GM12878 (cell line): ENCODE results near the gene NF1. TPM values are rescaled to one million over a fixed set of nuclear protein-coding genes. Genes with fewer than 3 reads are reported as not detected.

ENCODE experiments used
- ATAC-seq: fragments of 200-7000 bp; cut with Tn5 transposase; 3 replicates; pipeline ENCODE4 v1.9.1; 2020; ENCODE audit warnings: mild to moderate bottlenecking, moderate library complexity
- BruUV-seq: library from RNA; stranded (reverse); fragments of 400-500 nt; replicated peaks from 2 replicates; lab custom pipeline; 2021; lab: Mats Ljungman, UMichigan
- CTCF ChIA-PET: fragments of 300-600 bp; sonication (Branson Sonifier 250); formaldehyde crosslinking; extraction: SDS; loops from one replicate; lab custom pipeline; 2021; ENCODE audit warnings: inconsistent platforms; lab: Yijun Ruan, JAX
- POLR2A ChIA-PET: fragments of 350-600 bp; formaldehyde crosslinking; extraction: SDS; loops from one replicate; lab custom pipeline; 2021; ENCODE audit warnings: inconsistent platforms; lab: Charles Lee
- RAD21 ChIA-PET: fragments of 300-600 bp; sonication (Branson Sonifier 250); formaldehyde crosslinking; loops from one replicate; lab custom pipeline; 2023; ENCODE audit warnings: antibody characterized with exemption; ENCODE audit not compliant: unreplicated experiment; lab: Charles Lee
- SMC1A ChIA-PET: fragments of 300-600 bp; sonication (Branson Sonifier 250); formaldehyde crosslinking; loops from one replicate; lab custom pipeline; 2023; ENCODE audit not compliant: unreplicated experiment, uncharacterized antibody; lab: Charles Lee
- DNase-seq: peaks from one replicate; pipeline ENCODE4 v3.0.0-alpha.2; 2011; ENCODE audit warnings: low read depth, low spot score
- FAIRE-seq: peaks from 3 replicates; lab custom pipeline; 2011; peaks lifted over from hg19 to GRCh38; lab: Jason Lieb, UNC
- H2AFZ ChIP-seq: 2 replicates; pipeline ENCODE4 v1.6.0; 2011; ENCODE audit warnings: low read depth, low read length, control low read depth; ENCODE audit not compliant: control insufficient read depth
- H3K27ac ChIP-seq: 2 replicates; pipeline ENCODE4 v1.5.1; 2011; ENCODE audit warnings: control low read depth; ENCODE audit not compliant: control insufficient read depth, insufficient read depth
- H3K27me3 ChIP-seq, 2 experiments: replicated peaks in 1 of 2; 2 replicates each; pipeline versions ENCODE4 v1.6.0 to v1.6.1; 2011; ENCODE audit warnings: low read length in 1 of 2; ENCODE audit not compliant: control insufficient read depth in 2 of 2, insufficient read depth in 2 of 2
- H3K36me3 ChIP-seq, 2 experiments: 2 replicates each; pipeline ENCODE4 v1.5.1; 2011; ENCODE audit warnings: low read length in 1 of 2; ENCODE audit not compliant: control insufficient read depth in 2 of 2, insufficient read depth in 2 of 2
- H3K4me1 ChIP-seq: 2 replicates; pipeline ENCODE4 v1.6.1; 2011; ENCODE audit warnings: mild to moderate bottlenecking, low read length, moderate library complexity, mixed read lengths; ENCODE audit not compliant: control insufficient read depth, insufficient read depth
- H3K4me2 ChIP-seq: 2 replicates; pipeline ENCODE4 v1.6.0; 2011; ENCODE audit warnings: control low read depth; ENCODE audit not compliant: control insufficient read depth, insufficient read depth
- H3K4me3 ChIP-seq: fragments of 200-600 bp; sonication (generic); 2 replicates; pipeline ENCODE4 v1.5.1; 2016
- H3K79me2 ChIP-seq: 2 replicates; pipeline ENCODE4 v1.6.0; 2011; ENCODE audit warnings: low read length; ENCODE audit not compliant: control insufficient read depth, insufficient read depth
- H3K9ac ChIP-seq: 2 replicates; pipeline ENCODE4 v1.8.0; 2011; ENCODE audit warnings: low read length, control low read depth, mixed read lengths; ENCODE audit not compliant: control insufficient read depth, insufficient read depth
- H3K9me3 ChIP-seq: replicated peaks from 3 replicates; pipeline ENCODE4 v1.5.1; 2011; ENCODE audit warnings: mild to moderate bottlenecking, low read length; ENCODE audit not compliant: control insufficient read depth, insufficient read depth
- H4K20me1 ChIP-seq: 2 replicates; pipeline ENCODE4 v1.6.0; 2011; ENCODE audit not compliant: control insufficient read depth, insufficient read depth
- ASH2L ChIP-seq: fragments of 300-600, 200-600 bp; sonication (generic); IDR thresholded peaks from 2 replicates; pipeline ENCODE4 v1.6.1; 2017; ENCODE audit warnings: low read depth, mild to moderate bottlenecking, borderline replicate concordance
- ATF7 ChIP-seq: fragments of 450-650 bp; IDR thresholded peaks from 2 replicates; pipeline ENCODE4 v1.6.1; 2016; ENCODE audit warnings: low read depth, mild to moderate bottlenecking
- BCL11A ChIP-seq: IDR thresholded peaks from 2 replicates; pipeline ENCODE4 v1.6.1; 2011; ENCODE audit warnings: low read depth, low read length
- CHD4 ChIP-seq: fragments of 200-600 bp; sonication (generic); IDR thresholded peaks from 2 replicates; pipeline ENCODE4 v1.6.1; 2016; ENCODE audit warnings: mild to moderate bottlenecking
- CREM ChIP-seq: IDR thresholded peaks from 2 replicates; pipeline ENCODE4 v1.6.1; 2014; ENCODE audit warnings: antibody characterized with exemption, low read depth
- EP300 ChIP-seq, 2 experiments: fragments of 150-350 bp in 1 of 2; IDR thresholded peaks; 2 replicates each; pipeline ENCODE4 v1.6.1; 2011 to 2012; ENCODE audit warnings: low read depth in 2 of 2, low read length in 2 of 2, borderline replicate concordance in 1 of 2, improper control_type of control experiment in 1 of 2, inconsistent platforms in 1 of 2; ENCODE audit not compliant: control insufficient read depth in 1 of 2
- ETV6 ChIP-seq, 2 experiments: fragments of 450-650 bp in 1 of 2; IDR thresholded peaks in 1 of 2; conservative IDR thresholded peaks in 1 of 2; 2 replicates each; pipeline ENCODE4 v1.6.1; 2014; ENCODE audit warnings: antibody characterized with exemption in 1 of 2, borderline replicate concordance in 1 of 2, low read depth in 1 of 2, mild to moderate bottlenecking in 1 of 2, moderate library complexity in 1 of 2
- GATAD2B ChIP-seq: fragments of 450-650 bp; conservative IDR thresholded peaks from 2 replicates; pipeline ENCODE4 v1.6.1; 2017; ENCODE audit warnings: low read depth, mild to moderate bottlenecking, moderate library complexity
- IRF4 ChIP-seq: IDR thresholded peaks from 2 replicates; pipeline ENCODE4 v1.6.1; 2011; ENCODE audit warnings: low read depth, low read length
- NR2C2 ChIP-seq: IDR thresholded peaks from 2 replicates; pipeline ENCODE4 v1.6.1; 2011; ENCODE audit warnings: borderline replicate concordance, low read depth; ENCODE audit not compliant: control insufficient read depth, insufficient read length
- RAD51 ChIP-seq: fragments of 450-650 bp; IDR thresholded peaks from 2 replicates; pipeline ENCODE4 v1.6.1; 2016; ENCODE audit warnings: moderate library complexity, mild to moderate bottlenecking, inconsistent platforms
- SUZ12 ChIP-seq: fragments of 200-600 bp; sonication (generic); IDR thresholded peaks from one replicate; pipeline ENCODE4 v1.6.1; 2018; ENCODE audit warnings: antibody characterized with exemption, mild to moderate bottlenecking; ENCODE audit not compliant: unreplicated experiment
- in situ Hi-C: fragments of 300-500 bp; cut with MboI; formaldehyde crosslinking; loops from 9 replicates; pipeline ENCODE4 v1.14.3; 2018; ENCODE audit warnings: mixed read lengths
- intact Hi-C: fragments of 100-400 bp; cut with micrococcal nuclease; formaldehyde crosslinking; loops from one replicate; pipeline ENCODE4 v1.14.2; 2022; ENCODE audit not compliant: unreplicated experiment
- polyA plus RNA-seq, 11 experiments: library from polyadenylated mRNA; depleted of rRNA in 4 of 11; unstranded in 6 of 11; stranded (reverse) in 5 of 11; fragments of >200 nt; fragmentation: Nextera tagmentation in 4 of 11; fragmentation: Illumina TruSeq in 1 of 11; extraction: Ambion mirVana in 4 of 11; extraction: Trizol in 1 of 11; gene quantifications; 1 replicate in 1 of 11; 2 replicates in 10 of 11; pipeline versions ENCODE4 v1.2.1 to v1.2.3, GENCODE V29; 2011 to 2016; ENCODE audit warnings: inconsistent platforms in 2 of 11, missing spikeins in 2 of 11, low read depth in 1 of 11
- total RNA-seq, 4 experiments: library from RNA; depleted of rRNA in 3 of 4; stranded (reverse); fragments of >200 nt in 3 of 4; fragmentation: Illumina TruSeq in 1 of 4; extraction: Trizol in 1 of 4; gene quantifications; 2 replicates each; pipeline versions ENCODE4 v1.2.1 to v1.2.3, GENCODE V29; 2013 to 2021
- TF ChIP-seq, protein P1 (sequence below): fragments of 450-650 bp; IDR thresholded peaks from 2 replicates; pipeline ENCODE4 v1.6.1; 2016; ENCODE audit warnings: mild to moderate bottlenecking
- TF ChIP-seq, protein P2 (sequence below): fragments of 450-650 bp; conservative IDR thresholded peaks from 2 replicates; pipeline ENCODE4 v1.6.1; 2017; ENCODE audit warnings: mild to moderate bottlenecking, moderate library complexity
- TF ChIP-seq, protein P3 (sequence below): IDR thresholded peaks from 2 replicates; pipeline ENCODE4 v1.6.1; 2011; ENCODE audit warnings: low read depth, low read length, improper control_type of control experiment, borderline replicate concordance
- TF ChIP-seq, protein P4 (sequence below): fragments of 450-650 bp; IDR thresholded peaks from 2 replicates; pipeline ENCODE4 v1.6.1; 2017; ENCODE audit warnings: mild to moderate bottlenecking, low read depth, inconsistent platforms; ENCODE audit not compliant: poor library complexity, severe bottlenecking
- TF ChIP-seq, protein P5 (sequence below): IDR thresholded peaks from 2 replicates; pipeline ENCODE4 v1.6.1; 2011; ENCODE audit warnings: borderline replicate concordance, low read depth, mild to moderate bottlenecking, moderate library complexity, mixed read lengths, low read length; ENCODE audit not compliant: insufficient read depth; ENCODE audit errors: extremely low read length

Gene NF1
- total and polyA plus RNA-seq, 10 of the 15 experiments (the other 5 are each of a cell fraction or from before 2014, with no cell fraction given), result 2.5 to 31.8 (median 16.6) TPM

DNA sequence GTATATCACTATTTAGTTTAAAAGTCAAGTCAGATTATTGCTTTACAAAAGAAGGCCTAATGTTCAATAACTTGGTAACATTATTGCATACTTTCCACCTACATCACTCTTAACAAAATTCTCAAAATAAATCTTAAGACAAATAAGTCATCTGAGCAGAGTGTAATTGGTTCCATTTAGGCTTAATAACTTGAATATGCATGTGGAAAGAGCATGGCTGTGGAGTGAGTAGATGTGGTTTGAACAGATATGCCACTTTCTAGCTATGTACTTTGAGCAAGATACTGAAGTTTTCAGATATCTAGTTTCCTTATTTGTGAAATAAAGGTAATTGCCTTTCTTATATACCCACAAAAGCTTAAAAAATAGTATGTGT lies 233.4 kb downstream of the NF1 start:
- Histone ChIP-seq H3K79me2 (no peaks in the 10 kb centered on the region), H3K27ac (no peak overlapping the region), H3K36me3 (peaks cover 2 to 7% of the 10 kb centered on the region in 2 experiments; a peak in 2 of 4 replicates), H3K4me2 (no peak overlapping the region), H3K4me3 (no peak overlapping the region), H3K27me3 (no peaks in the 10 kb centered on the region), H4K20me1 (no peaks in the 10 kb centered on the region), H2AFZ (no peak overlapping the region), H3K9me3 (no peaks in the 10 kb centered on the region), H3K9ac (no peak overlapping the region), H3K4me1 (no peaks in the 10 kb centered on the region)
- DNase-seq (no peak), FAIRE-seq (no peak), ATAC-seq (no peak)
- POLR2A ChIA-PET, result no interaction called here
- CTCF ChIA-PET, result no interaction called here
- RAD21 ChIA-PET, result no interaction called here
- intact Hi-C loops (no loop called here), in situ Hi-C loops (no loop called here)
- SMC1A ChIA-PET, result interaction anchor here (1.2 to 1.5 kb wide), 3 partner anchors 10 to 45 kb away, joined by 4 to 5 read pairs (median 4); no protein-coding TSS in a partner anchor
- no TSS peak for BruUV-seq
- TF ChIP-seq, protein P1, sequence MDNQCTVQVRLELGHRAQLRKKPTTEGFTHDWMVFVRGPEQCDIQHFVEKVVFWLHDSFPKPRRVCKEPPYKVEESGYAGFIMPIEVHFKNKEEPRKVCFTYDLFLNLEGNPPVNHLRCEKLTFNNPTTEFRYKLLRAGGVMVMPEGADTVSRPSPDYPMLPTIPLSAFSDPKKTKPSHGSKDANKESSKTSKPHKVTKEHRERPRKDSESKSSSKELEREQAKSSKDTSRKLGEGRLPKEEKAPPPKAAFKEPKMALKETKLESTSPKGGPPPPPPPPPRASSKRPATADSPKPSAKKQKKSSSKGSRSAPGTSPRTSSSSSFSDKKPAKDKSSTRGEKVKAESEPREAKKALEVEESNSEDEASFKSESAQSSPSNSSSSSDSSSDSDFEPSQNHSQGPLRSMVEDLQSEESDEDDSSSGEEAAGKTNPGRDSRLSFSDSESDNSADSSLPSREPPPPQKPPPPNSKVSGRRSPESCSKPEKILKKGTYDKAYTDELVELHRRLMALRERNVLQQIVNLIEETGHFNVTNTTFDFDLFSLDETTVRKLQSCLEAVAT, result no peak
- TF ChIP-seq BCL11A (no peak), EP300 (IDR thresholded peaks at IDR 0.05; ENCODE audit: borderline replicate concordance in 1 of 2, control insufficient read depth in 1 of 2, low read depth in 2 of 2, low read length in 2 of 2) (no peak), NR2C2 (no peak), RAD51 (no peak), IRF4 (no peak), CHD4 (no peak), ATF7 (no peak), ETV6 (conservative IDR thresholded peaks at IDR 0.05 in 1 of 2, IDR thresholded peaks at IDR 0.05 in 1 of 2; ENCODE audit: borderline replicate concordance in 1 of 2, low read depth in 1 of 2) (no peak), ASH2L (no peak), SUZ12 (no peak), GATAD2B (no peak), CREM (no peak)
- TF ChIP-seq, protein P2, sequence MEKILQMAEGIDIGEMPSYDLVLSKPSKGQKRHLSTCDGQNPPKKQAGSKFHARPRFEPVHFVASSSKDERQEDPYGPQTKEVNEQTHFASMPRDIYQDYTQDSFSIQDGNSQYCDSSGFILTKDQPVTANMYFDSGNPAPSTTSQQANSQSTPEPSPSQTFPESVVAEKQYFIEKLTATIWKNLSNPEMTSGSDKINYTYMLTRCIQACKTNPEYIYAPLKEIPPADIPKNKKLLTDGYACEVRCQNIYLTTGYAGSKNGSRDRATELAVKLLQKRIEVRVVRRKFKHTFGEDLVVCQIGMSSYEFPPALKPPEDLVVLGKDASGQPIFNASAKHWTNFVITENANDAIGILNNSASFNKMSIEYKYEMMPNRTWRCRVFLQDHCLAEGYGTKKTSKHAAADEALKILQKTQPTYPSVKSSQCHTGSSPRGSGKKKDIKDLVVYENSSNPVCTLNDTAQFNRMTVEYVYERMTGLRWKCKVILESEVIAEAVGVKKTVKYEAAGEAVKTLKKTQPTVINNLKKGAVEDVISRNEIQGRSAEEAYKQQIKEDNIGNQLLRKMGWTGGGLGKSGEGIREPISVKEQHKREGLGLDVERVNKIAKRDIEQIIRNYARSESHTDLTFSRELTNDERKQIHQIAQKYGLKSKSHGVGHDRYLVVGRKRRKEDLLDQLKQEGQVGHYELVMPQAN, result no peak
- TF ChIP-seq, protein P3, sequence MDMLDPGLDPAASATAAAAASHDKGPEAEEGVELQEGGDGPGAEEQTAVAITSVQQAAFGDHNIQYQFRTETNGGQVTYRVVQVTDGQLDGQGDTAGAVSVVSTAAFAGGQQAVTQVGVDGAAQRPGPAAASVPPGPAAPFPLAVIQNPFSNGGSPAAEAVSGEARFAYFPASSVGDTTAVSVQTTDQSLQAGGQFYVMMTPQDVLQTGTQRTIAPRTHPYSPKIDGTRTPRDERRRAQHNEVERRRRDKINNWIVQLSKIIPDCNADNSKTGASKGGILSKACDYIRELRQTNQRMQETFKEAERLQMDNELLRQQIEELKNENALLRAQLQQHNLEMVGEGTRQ, result no peak
- TF ChIP-seq, protein P4, sequence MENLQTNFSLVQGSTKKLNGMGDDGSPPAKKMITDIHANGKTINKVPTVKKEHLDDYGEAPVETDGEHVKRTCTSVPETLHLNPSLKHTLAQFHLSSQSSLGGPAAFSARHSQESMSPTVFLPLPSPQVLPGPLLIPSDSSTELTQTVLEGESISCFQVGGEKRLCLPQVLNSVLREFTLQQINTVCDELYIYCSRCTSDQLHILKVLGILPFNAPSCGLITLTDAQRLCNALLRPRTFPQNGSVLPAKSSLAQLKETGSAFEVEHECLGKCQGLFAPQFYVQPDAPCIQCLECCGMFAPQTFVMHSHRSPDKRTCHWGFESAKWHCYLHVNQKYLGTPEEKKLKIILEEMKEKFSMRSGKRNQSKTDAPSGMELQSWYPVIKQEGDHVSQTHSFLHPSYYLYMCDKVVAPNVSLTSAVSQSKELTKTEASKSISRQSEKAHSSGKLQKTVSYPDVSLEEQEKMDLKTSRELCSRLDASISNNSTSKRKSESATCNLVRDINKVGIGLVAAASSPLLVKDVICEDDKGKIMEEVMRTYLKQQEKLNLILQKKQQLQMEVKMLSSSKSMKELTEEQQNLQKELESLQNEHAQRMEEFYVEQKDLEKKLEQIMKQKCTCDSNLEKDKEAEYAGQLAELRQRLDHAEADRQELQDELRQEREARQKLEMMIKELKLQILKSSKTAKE, result no peak
- TF ChIP-seq, protein P5, sequence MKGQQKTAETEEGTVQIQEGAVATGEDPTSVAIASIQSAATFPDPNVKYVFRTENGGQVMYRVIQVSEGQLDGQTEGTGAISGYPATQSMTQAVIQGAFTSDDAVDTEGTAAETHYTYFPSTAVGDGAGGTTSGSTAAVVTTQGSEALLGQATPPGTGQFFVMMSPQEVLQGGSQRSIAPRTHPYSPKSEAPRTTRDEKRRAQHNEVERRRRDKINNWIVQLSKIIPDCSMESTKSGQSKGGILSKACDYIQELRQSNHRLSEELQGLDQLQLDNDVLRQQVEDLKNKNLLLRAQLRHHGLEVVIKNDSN, result no peak
